Renal cortical epithelial cell (primary cell): ENCODE measurements around the gene MS4A14. TPM values are rescaled to one million over a fixed set of nuclear protein-coding genes. Genes with fewer than 3 reads are reported as not detected.

Experiments used
- total RNA-seq: library from RNA; depleted of rRNA; stranded (reverse); fragments of >200 nt; gene quantifications from 2 replicates; pipeline ENCODE4 v1.2.3, GENCODE V29; 2014

Gene MS4A14
- total RNA-seq, 1 donor from 2014 or later = not detected

Other genes with a start within 250 kb of the MS4A14 start
- not detected in 2 replicates for gene MS4A6A, start 213.4 kb upstream of the MS4A14 start, total RNA-seq
- not detected in 2 replicates for gene MS4A4E, start 153.3 kb upstream of the MS4A14 start, total RNA-seq
- gene MS4A4A, start 115.8 kb upstream of the MS4A14 start, total RNA-seq = not detected in 2 replicates
- not detected in 2 replicates for gene MS4A6E, start 69.2 kb upstream of the MS4A14 start, total RNA-seq
- gene MS4A7, start 17.9 kb upstream of the MS4A14 start, total RNA-seq = not detected in 2 replicates
- not detected in 2 replicates for gene MS4A5, start 33.1 kb downstream of the MS4A14 start, total RNA-seq
- gene MS4A1, start 59.4 kb downstream of the MS4A14 start, total RNA-seq = not detected in 2 replicates
- not detected in 2 replicates for gene MS4A12, start 96.3 kb downstream of the MS4A14 start, total RNA-seq
- not detected in 2 replicates for gene MS4A13, start 118.9 kb downstream of the MS4A14 start, total RNA-seq